A673 (cell line): ENCODE data around the gene CABLES2.

Source experiments
- CTCF ChIP-seq: fragments of 300-800, 200-600 bp; sonication (generic); conservative IDR thresholded peaks from 2 replicates; pipeline ENCODE4 v1.5.1; 2017; ENCODE audit warnings: low read depth, mild to moderate bottlenecking, antibody characterized with exemption, low read length, moderate library complexity, mixed read lengths
- EZH2 ChIP-seq: fragments of 200-600 bp; sonication (generic); IDR thresholded peaks from 2 replicates; pipeline ENCODE4 v1.6.1; 2017; ENCODE audit warnings: borderline replicate concordance, low read depth, mild to moderate bottlenecking, mixed read lengths, antibody characterized with exemption, low read length; ENCODE audit not compliant: poor library complexity, severe bottlenecking

DNA sequence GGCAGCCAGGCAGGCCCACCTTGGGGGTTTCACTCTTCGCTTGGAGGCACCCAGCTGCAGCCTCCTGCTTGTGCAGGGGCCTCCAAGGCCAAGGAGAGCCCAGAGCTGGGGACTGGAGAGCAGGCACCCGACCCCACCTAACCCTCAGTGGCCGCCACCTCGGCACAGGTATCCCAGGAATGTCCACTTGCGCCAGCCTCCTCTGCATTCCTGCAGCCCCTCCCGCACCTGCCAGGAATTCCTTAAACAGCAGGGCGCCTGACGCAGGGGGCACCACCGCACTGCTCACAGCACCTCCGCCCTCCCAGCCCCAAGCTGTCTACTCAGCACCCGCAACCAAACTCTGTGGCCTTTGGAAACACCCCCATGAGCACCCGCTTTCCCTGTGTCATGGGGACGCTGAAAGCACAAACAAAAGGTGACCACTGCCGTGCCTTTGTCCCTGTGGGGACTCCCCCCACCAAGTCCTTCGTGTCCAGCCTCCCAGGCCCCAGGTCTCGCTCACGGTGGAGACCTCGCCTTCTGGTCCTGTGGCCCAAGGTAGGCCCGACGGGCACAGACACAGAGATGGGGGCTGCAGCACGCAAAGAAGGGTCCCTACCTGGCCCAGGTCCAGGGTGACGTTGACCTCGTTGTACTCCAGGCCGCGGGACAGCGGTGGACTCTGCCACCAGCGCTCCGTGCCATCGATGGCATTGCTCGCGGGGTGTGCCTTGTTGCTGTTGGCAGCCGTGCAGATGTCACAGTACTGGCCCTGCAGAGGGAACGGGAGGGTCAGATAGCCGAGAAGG, 45.1 kb downstream of the CABLES2 start:
- no peak for TF ChIP-seq CTCF
- TF ChIP-seq EZH2 = no peak
